Adrenal gland (tissue), 12 donors: ENCODE data around the gene TOP3B. TPM values are rescaled to one million over a fixed set of nuclear protein-coding genes. Genes with fewer than 3 reads are reported as not detected.

Experiments used
- DNase-seq, 7 donors: peaks; one replicate each; pipeline ENCODE4 v3.0.0-alpha.2; 2019 to 2020
- H3K27ac ChIP-seq, 5 donors: fragments of 200-600 bp; sonication (generic) in 4 of 5; 1 replicate in 3 of 5; 2 replicates in 2 of 5; pipeline versions ENCODE4 v1.5.1 to v1.8.0; 2016 to 2020; ENCODE audit warnings: mild to moderate bottlenecking in 1 of 5
- H3K27me3 ChIP-seq: fragments of 200-600 bp; 2 replicates; pipeline ENCODE4 v1.8.0; 2021
- H3K36me3 ChIP-seq, 2 donors: fragments of 200-600 bp; replicated peaks in 1 of 2; 1 replicate in 1 of 2; 2 replicates in 1 of 2; pipeline versions ENCODE4 v1.5.1 to v1.8.0; 2018 to 2022
- H3K4me1 ChIP-seq, 2 donors: fragments of 200-600 bp; replicated peaks in 1 of 2; 1 replicate in 1 of 2; 2 replicates in 1 of 2; pipeline versions ENCODE4 v1.5.1 to v1.8.0; 2018 to 2021
- H3K4me3 ChIP-seq, 4 donors: fragments of 200-600 bp; sonication (generic) in 3 of 4; one replicate each; pipeline ENCODE4 v1.5.1; 2016 to 2018
- H3K9me3 ChIP-seq, 3 donors: fragments of 200-600 bp; sonication (generic) in 1 of 3; replicated peaks in 1 of 3; 1 replicate in 2 of 3; 2 replicates in 1 of 3; pipeline versions ENCODE4 v1.5.1 to v1.8.0; 2016 to 2021
- POLR2A ChIP-seq, 2 donors: fragments of 450-650 bp; IDR thresholded peaks; one replicate each; pipeline ENCODE4 v1.6.1; 2017; ENCODE audit warnings: antibody characterized with exemption in 2 of 2, mild to moderate bottlenecking in 2 of 2, moderate library complexity in 1 of 2
- WGBS, 4 donors: extraction: QIAGEN DNeasy Blood & Tissue Kit in 2 of 4; methylation state at CpG; one replicate each; pipeline versions ENCODE4 v1.1.5 to v1.1.7; 2013 to 2017; 5-methylcytosine and 5-hydroxymethylcytosine counted together
- intact Hi-C, 2 donors: fragments of 100-400 bp; cut with DNase I; formaldehyde crosslinking; loops; one replicate each; pipeline versions ENCODE4 v1.14.1 to v1.15.0; 2022 to 2023
- polyA plus RNA-seq, 3 donors: library from polyadenylated mRNA; stranded (reverse); fragments of 200-250 nt in 2 of 3; fragments of 350-450 nt in 1 of 3; fragmentation: Illumina TruSeq in 1 of 3; extraction: RNeasy Lipid Tissue Mini Kit (QIAGEN cat#74804) in 1 of 3; gene quantifications; one replicate each; pipeline ENCODE4 v1.2.3, GENCODE V29; 2013 to 2014
- total RNA-seq, 9 donors: library from RNA; depleted of rRNA in 4 of 9; stranded (reverse); fragments of >200 nt in 4 of 9; fragments of 120-200 nt in 1 of 9; fragmentation: NEBNext Ultra II Directional in 1 of 9; extraction: Animal tissue kit (Norgen Biotek cat#: 25700) in 1 of 9; gene quantifications; one replicate each; pipeline versions ENCODE4 v1.1.0 to v1.2.4, GENCODE V29; 2013 to 2023
- TF ChIP-seq, protein P1 (sequence below), 6 experiments: fragments of 450-650 bp in 4 of 6; fragments of 200-600 bp in 2 of 6; sonication (generic) in 1 of 6; IDR thresholded peaks; 1 replicate in 5 of 6; 2 replicates in 1 of 6; pipeline versions ENCODE4 v1.5.1 to v1.8.0; 2016 to 2021; ENCODE audit warnings: antibody characterized with exemption in 6 of 6, mild to moderate bottlenecking in 2 of 6, moderate library complexity in 1 of 6
- donor health status: healthy with polysubstance abuse.
- donor health status: Bipolar disorder and iron deficiency.
- donor health status: DM: yes; HTN: yes; CAD: no.
- donor health status: DM: no; HTN: no; CAD: no.
- donor health status: DM: no; HTN: no; CAD: no.
- donor health status: DM: yes; HTN: yes; CAD: no.

Gene TOP3B
- total and polyA plus RNA-seq, 12 donors: 8.5 to 31.8 (median 21.8) TPM

DNA sequence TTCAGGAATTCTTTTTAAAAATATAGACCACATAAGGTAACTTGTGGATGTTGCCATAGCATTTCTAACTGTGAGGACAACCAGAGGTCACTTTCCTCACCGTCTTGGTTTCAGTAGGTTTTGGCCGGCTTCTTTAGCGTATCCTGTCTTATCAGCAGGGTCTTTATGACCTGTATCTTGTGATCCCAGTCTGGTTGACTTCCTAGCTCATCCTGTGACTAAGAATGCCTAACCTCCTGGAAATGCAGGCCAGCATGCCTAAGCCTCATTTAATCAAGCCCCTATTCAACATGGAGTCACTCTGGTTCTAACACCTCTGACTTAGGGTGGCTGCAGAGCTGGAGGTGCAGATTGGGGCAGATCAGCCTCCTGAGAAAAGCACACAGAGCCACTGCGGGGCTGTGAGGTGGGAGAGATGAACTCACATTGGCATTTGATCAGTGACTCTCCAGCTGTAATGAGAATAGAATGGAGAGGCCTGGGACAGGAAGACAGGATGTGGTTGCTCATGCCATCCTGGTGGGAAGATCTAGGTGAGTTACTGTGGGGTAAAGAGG, 41.1 kb upstream of the TOP3B start:
- WGBS, 4 donors: 74 to 92% (median 88%) methylated on average over 4 of the region's 4 CpGs
- no peak for DNase-seq
- H3K36me3 ChIP-seq: no peaks in the 10 kb centered on the region

DNA sequence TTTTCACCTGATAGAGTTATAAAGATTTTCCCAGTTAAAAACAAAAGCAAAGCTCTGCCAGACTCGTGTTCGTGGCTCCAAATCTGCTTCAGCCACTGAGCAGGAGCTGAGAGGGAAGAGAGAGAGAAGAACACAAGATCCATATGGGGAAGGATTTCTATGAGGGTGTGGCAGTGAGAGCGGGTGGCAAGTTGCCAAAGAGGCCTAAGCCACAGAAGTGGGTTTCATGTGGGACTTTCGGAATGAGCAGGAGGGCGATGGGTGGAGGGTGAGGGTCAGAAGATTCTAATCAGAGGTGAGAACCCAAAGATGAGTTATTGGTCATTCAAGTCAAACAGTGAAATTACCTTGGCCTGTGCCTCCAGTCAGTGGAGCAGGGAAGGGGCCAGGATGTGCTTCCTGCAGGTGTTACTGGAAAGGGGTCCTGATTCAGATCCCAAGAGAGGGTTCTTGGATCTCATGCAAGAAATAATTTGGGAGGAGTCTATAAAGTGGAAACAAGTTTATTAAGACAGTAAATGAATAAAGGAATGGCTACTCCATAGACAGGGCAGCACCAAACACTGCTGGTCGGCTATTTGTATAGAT, 40.5 kb upstream of the TOP3B start:
- intact Hi-C loops: no loop called here
- 73 to 79% (median 75%) methylated on average over 6 of the region's 6 CpGs for WGBS, 4 donors
- H3K36me3 ChIP-seq: no peaks in the 10 kb centered on the region
- H3K27ac ChIP-seq: no peak overlapping the region
- H3K4me1 ChIP-seq: no peaks in the 10 kb centered on the region
- no peak for DNase-seq
- no peak overlapping the region for H3K4me3 ChIP-seq
- H3K9me3 ChIP-seq: no peaks in the 10 kb centered on the region
- TF ChIP-seq POLR2A (IDR thresholded peaks at IDR 0.05): no peak
- TF ChIP-seq, protein P1, sequence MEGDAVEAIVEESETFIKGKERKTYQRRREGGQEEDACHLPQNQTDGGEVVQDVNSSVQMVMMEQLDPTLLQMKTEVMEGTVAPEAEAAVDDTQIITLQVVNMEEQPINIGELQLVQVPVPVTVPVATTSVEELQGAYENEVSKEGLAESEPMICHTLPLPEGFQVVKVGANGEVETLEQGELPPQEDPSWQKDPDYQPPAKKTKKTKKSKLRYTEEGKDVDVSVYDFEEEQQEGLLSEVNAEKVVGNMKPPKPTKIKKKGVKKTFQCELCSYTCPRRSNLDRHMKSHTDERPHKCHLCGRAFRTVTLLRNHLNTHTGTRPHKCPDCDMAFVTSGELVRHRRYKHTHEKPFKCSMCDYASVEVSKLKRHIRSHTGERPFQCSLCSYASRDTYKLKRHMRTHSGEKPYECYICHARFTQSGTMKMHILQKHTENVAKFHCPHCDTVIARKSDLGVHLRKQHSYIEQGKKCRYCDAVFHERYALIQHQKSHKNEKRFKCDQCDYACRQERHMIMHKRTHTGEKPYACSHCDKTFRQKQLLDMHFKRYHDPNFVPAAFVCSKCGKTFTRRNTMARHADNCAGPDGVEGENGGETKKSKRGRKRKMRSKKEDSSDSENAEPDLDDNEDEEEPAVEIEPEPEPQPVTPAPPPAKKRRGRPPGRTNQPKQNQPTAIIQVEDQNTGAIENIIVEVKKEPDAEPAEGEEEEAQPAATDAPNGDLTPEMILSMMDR (IDR thresholded peaks at IDR 0.05): no peak
- no peaks in the 10 kb centered on the region for H3K27me3 ChIP-seq

More for the DNA sequence above, 41.1 kb upstream of the TOP3B start:
- TF ChIP-seq, protein P1 (IDR thresholded peaks at IDR 0.05): no peak
- no peak for TF ChIP-seq POLR2A (IDR thresholded peaks at IDR 0.05)
- H3K27me3 ChIP-seq: no peaks in the 10 kb centered on the region
- no peak overlapping the region for H3K27ac ChIP-seq
- H3K4me1 ChIP-seq: no peaks in the 10 kb centered on the region
- H3K9me3 ChIP-seq: no peaks in the 10 kb centered on the region
- intact Hi-C loops: no loop called here
- H3K4me3 ChIP-seq: no peak overlapping the region

DNA sequence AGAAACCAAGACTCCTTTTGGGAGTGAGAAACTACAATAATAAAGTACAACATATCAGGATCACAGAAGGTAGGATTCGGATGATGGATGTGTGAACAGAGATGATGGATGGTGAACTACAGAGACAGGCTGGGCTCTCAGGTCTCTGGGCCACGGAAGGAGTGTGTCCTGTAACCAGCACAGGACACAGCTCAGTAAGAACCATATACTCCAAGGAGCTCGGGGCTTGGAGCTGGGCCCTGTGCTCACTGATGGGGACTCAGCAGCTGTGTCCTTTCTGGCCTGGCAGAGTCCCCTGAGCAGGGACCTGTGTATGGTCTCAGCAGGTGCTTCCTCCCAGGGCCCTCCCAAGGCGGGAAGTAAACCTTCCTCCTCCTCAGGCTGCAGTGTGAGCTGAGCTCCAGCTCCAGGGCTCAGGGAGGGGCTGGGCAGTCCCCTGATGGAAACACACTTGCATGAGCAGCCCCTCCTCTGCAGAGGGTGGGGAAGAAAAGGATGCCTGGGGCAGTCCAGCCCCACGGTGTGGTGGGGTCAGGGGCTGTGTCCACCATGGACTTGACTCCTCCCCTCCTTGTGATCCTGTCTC, 39.8 kb upstream of the TOP3B start:
- intact Hi-C loops: no loop called here
- Histone ChIP-seq H3K27ac (no peak overlapping the region), H3K4me1 (no peaks in the 10 kb centered on the region), H3K27me3 (no peaks in the 10 kb centered on the region), H3K9me3 (no peaks in the 10 kb centered on the region), H3K4me3 (no peak overlapping the region), H3K36me3 (no peaks in the 10 kb centered on the region)
- TF ChIP-seq, protein P1 (IDR thresholded peaks at IDR 0.05): no peak
- TF ChIP-seq POLR2A (IDR thresholded peaks at IDR 0.05): no peak
- WGBS, 4 donors: 50 to 61% (median 58%) methylated on average over 3 to 5 of the region's 5 CpGs
- DNase-seq: no peak

DNA sequence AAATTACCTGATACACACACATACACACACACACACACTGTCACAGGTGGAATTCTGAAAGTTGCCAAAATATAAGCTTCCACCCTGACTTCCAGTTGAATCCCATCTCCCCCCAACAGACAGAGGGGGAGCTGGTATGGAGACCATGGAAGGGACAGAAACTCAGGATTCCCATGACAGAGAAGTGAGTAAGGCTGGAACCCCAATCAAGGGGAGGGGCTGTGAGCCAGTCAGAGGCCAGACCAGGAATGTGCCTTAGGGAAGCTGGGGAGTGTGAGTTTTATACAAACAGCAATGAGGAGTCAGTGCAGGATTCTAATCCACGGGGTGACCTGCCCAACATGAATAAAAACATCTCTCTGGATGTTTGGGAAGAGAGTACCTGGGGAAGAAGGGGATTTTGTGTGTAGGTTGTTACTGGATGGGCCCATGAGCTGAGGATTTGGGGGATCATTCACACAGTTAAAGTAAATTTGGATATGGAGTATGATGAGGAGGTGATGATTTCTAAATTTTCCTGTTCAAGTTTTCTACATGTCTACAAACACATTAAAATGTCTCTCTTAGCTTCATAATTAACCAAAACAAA, 38.7 kb upstream of the TOP3B start:
- DNase-seq: no peak
- no peaks in the 10 kb centered on the region for H3K9me3 ChIP-seq
- intact Hi-C loops: no loop called here
- H3K4me3 ChIP-seq: no peak overlapping the region
- WGBS, 4 donors: 60 to 75% (median 65%) methylated on average over 1 of the region's 1 CpG
- TF ChIP-seq, protein P1 (IDR thresholded peaks at IDR 0.05): no peak
- TF ChIP-seq POLR2A (IDR thresholded peaks at IDR 0.05): no peak
- H3K27ac ChIP-seq: no peak overlapping the region
- no peaks in the 10 kb centered on the region for H3K27me3 ChIP-seq
- no peaks in the 10 kb centered on the region for H3K36me3 ChIP-seq
- no peaks in the 10 kb centered on the region for H3K4me1 ChIP-seq
